ENCODE data around the gene GNS. TPM values are rescaled to one million over a fixed set of nuclear protein-coding genes. Genes with fewer than 3 reads are reported as not detected.

GNS gene
- total RNA-seq, 1 experiment from 2014 or later, result 26.0 TPM

DNA sequence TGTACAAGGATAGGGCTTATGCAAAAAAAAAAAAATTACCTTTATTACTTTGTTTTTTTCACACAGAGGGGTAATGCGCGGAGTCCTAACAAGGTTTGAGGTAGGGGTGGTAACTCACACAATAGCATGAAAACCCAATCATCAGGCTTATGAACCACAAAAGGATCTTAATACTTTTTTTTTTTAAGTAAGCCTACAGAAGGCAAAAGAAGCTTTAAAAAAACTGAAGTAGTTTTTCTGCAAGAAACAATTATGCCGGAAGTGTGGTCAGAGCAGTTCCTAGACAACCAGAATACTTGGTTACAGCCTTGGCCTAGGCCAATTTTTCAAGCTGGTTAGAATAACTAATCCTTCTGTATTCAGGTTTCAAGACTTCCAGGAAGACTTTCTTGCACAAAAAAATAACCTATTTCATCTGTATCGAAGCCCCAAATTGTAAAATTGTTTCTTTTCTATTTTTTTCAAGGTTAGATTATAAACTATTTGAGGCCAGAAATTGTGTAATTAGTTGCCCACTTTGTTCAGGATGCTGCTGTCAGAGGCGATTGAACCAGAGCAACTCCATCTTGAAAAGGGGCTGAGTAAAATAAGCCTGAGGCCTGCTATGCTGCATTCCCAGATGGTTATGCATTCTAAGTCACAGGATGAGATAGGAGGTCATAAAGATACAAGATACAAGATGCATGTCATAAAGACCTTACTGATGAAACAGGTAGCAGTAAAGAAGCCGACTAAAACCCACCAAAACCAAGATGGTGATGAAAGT, 1.8 kb upstream of the GNS start:
- no peaks in the 10 kb centered on the region for H3K4me1 ChIP-seq (ENCODE audit: insufficient read depth, low read length)
- no peak overlapping the region for H4K5ac ChIP-seq (ENCODE audit: insufficient read length, low read depth, low read length)
- no peak overlapping the region for H2BK120ac ChIP-seq (ENCODE audit: low read depth, low read length, poor library complexity, severe bottlenecking)
- H2BK15ac ChIP-seq (ENCODE audit: low read depth, low read length), result no peak overlapping the region
- Mint-ChIP-seq H3K36me3 (ENCODE audit: insufficient read depth in 1 of 3, low read depth in 3 of 3) (no peaks in the 10 kb centered on the region; a peak in 1 of 7 replicates), H3K9me3 (no peaks in the 10 kb centered on the region; a peak in 1 of 5 replicates), H3K27ac (no peak overlapping the region), H3K4me3 (no peak overlapping the region), H3K27me3 (ENCODE audit: low read depth) (no peaks in the 10 kb centered on the region), H3K4me1 (peaks cover 12% of the 10 kb centered on the region in 2 experiments)
- no peak overlapping the region for H4K91ac ChIP-seq (ENCODE audit: insufficient read length, low read depth, low read length)
- H3K18ac ChIP-seq (ENCODE audit: insufficient read length, low read depth, low read length), result no peak overlapping the region
- no peak overlapping the region for H3K4ac ChIP-seq (ENCODE audit: low read depth, low read length)
- H2AFZ ChIP-seq (ENCODE audit: low read length), result no peak overlapping the region
- H4K20me1 ChIP-seq (ENCODE audit: control insufficient read depth, insufficient read depth, insufficient read length), result no peaks in the 10 kb centered on the region
- H3K14ac ChIP-seq (ENCODE audit: insufficient read depth, low read length), result no peak overlapping the region
- no peak overlapping the region for H3K27ac ChIP-seq (ENCODE audit: insufficient read length, low read depth, low read length)
- TF ChIP-seq, protein P1, sequence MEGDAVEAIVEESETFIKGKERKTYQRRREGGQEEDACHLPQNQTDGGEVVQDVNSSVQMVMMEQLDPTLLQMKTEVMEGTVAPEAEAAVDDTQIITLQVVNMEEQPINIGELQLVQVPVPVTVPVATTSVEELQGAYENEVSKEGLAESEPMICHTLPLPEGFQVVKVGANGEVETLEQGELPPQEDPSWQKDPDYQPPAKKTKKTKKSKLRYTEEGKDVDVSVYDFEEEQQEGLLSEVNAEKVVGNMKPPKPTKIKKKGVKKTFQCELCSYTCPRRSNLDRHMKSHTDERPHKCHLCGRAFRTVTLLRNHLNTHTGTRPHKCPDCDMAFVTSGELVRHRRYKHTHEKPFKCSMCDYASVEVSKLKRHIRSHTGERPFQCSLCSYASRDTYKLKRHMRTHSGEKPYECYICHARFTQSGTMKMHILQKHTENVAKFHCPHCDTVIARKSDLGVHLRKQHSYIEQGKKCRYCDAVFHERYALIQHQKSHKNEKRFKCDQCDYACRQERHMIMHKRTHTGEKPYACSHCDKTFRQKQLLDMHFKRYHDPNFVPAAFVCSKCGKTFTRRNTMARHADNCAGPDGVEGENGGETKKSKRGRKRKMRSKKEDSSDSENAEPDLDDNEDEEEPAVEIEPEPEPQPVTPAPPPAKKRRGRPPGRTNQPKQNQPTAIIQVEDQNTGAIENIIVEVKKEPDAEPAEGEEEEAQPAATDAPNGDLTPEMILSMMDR (conservative IDR thresholded peaks at IDR 0.05), result no peak
- H3K23ac ChIP-seq (ENCODE audit: insufficient read length, low read depth, low read length), result no peak overlapping the region
- H3T11ph ChIP-seq (ENCODE audit: low read length), result no peak overlapping the region
- H3K56ac ChIP-seq (ENCODE audit: insufficient read length, low read depth, low read length), result no peak overlapping the region
- H3K79me2 ChIP-seq (ENCODE audit: insufficient read depth, low read length), result peaks cover 1% of the 10 kb centered on the region; the same call in 1 of the 2 replicates
- no peaks in the 10 kb centered on the region for H3K27me3 ChIP-seq (ENCODE audit: insufficient read depth, low read length)
- H3K23me2 ChIP-seq (ENCODE audit: insufficient read length, low read depth, low read length, poor library complexity, severe bottlenecking), result peaks cover 8% of the 10 kb centered on the region
- H2BK20ac ChIP-seq (ENCODE audit: low read depth, low read length, poor library complexity, severe bottlenecking), result no peak overlapping the region
- H3K79me1 ChIP-seq (ENCODE audit: insufficient read depth, low read depth, low read length, poor library complexity, severe bottlenecking), result no peaks in the 10 kb centered on the region
- DNase-seq, result no peak
- H2BK12ac ChIP-seq (ENCODE audit: insufficient read length, low read depth, low read length), result no peak overlapping the region
- no peak overlapping the region for H4K8ac ChIP-seq (replicated peaks; ENCODE audit: insufficient read length, low read depth, low read length)
- no peak overlapping the region for H3K4me2 ChIP-seq (ENCODE audit: insufficient read depth, insufficient read length, low read length)
- WGBS (ENCODE audit: extremely low coverage, insufficient read length, low lambda C conversion rate), result no CpG with 5 or more reads among the region's 6 CpGs
- no peak overlapping the region for H2BK5ac ChIP-seq (ENCODE audit: insufficient read length, low read length)
- H3K9ac ChIP-seq (ENCODE audit: extremely low read depth, insufficient read length, low read length), result no peak overlapping the region
- no peaks in the 10 kb centered on the region for H3K9me3 ChIP-seq (ENCODE audit: control insufficient read depth, low read depth, low read length)
- H2AK5ac ChIP-seq (ENCODE audit: insufficient read length, low read length), result no peak overlapping the region
